B cell (primary cell): ENCODE data around the gene MRLN.

Source experiments
- EZH2 ChIP-seq: IDR thresholded peaks from 2 replicates; pipeline ENCODE4 v1.6.1; 2012; ENCODE audit warnings: borderline replicate concordance, low read depth, mild to moderate bottlenecking, moderate library complexity, low read length; ENCODE audit not compliant: insufficient read depth, poor library complexity, severe bottlenecking
- TF ChIP-seq, protein P1 (sequence below): fragments of 200-600 bp; IDR thresholded peaks from one replicate; pipeline ENCODE4 v1.8.0; 2022; ENCODE audit warnings: antibody characterized with exemption, mild to moderate bottlenecking

DNA sequence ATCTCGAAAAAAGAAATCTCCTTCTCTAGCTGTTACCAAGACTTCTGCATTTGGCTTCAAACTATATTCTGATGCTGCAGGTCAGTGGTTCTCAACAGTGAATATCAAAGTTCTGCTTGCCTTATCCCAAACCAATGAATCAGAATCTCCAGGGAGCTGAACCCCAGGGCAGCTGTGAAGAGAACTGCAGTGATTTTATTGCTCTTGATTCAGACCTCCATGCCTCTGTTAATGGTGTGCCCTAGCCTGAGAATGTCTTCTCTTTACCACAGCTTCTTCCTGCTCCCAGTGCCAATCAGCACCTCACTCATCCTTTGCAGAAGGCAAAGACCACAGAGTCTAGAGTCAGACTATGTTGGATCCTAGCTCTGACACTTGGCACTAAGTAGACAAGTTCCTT, 46.2 kb upstream of the MRLN start:
- TF ChIP-seq, protein P1, sequence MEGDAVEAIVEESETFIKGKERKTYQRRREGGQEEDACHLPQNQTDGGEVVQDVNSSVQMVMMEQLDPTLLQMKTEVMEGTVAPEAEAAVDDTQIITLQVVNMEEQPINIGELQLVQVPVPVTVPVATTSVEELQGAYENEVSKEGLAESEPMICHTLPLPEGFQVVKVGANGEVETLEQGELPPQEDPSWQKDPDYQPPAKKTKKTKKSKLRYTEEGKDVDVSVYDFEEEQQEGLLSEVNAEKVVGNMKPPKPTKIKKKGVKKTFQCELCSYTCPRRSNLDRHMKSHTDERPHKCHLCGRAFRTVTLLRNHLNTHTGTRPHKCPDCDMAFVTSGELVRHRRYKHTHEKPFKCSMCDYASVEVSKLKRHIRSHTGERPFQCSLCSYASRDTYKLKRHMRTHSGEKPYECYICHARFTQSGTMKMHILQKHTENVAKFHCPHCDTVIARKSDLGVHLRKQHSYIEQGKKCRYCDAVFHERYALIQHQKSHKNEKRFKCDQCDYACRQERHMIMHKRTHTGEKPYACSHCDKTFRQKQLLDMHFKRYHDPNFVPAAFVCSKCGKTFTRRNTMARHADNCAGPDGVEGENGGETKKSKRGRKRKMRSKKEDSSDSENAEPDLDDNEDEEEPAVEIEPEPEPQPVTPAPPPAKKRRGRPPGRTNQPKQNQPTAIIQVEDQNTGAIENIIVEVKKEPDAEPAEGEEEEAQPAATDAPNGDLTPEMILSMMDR = no peak
- no peak for TF ChIP-seq EZH2
